Measurements from ENCODE around the gene NLRC3.

NLRC3 gene

DNA sequence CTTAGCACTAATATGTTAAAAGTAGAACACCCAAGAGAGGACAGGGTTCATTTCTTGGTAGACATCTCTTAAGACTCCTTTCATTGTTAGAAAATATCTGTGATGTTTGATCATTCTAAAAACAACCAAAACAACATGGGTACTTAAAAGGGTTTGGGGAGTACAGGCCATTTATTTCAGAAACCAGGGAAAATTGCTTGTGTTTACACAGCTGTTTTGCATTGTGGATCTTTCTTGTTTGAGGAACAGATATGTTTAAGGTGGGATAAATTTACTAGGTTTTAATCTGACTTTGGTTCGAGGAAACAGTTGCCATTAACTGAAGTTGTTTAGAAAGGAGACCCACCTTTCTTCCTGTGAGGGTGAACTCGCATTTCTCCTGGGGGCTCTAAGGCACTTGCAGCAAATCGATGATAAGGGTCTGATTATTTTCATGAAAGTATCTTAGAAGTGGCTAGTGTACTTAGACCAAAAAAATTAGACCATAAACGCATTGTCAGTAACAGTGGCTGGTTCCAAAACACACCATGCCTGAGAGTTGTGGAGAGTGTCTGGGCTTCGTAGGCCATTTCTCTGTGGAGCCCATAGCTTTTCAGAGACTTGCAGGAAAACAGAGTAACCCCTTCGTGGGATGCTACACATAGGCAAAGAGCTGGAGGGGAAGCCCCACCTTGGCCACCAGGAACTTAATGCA is 58.8 kb downstream of the NLRC3 start:
- CTCF ChIA-PET: interaction anchor here (1.0 kb wide), 1 partner anchor 10 kb away, joined by 3 read pairs; no protein-coding TSS in a partner anchor

DNA sequence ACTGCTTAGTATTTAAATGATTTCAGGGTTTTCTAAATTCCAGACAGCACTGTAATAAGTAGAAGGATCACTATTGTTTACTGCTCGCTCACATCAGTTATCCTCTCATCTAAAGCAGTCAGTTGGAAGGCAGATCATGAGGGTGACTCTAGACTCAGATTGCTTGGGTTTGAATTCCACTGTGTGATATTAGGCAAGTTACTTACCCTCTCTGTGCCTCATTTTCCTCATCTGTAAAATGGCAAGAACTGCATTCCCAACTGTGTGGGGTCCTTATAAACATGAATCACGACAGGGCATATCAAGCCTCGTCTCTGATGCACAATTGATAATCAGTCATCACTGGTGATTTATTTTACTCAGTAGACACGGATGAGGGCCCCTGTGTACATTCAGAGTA is 61.3 kb downstream of the NLRC3 start:
- CTCF ChIA-PET: interaction anchor here (1.0 kb wide), 1 partner anchor 11 kb away, joined by 5 read pairs; no protein-coding TSS in a partner anchor

More for the DNA sequence above, 58.8 kb downstream of the NLRC3 start:
- TF ChIP-seq CTCF (IDR thresholded peaks at IDR 0.05; ENCODE audit: control extremely low read depth, extremely low read depth, low read depth, missing control alignments): no peak
- no peak for DNase-seq (ENCODE audit: extremely low spot score)
- POLR2A ChIA-PET: no interaction called here

DNA sequence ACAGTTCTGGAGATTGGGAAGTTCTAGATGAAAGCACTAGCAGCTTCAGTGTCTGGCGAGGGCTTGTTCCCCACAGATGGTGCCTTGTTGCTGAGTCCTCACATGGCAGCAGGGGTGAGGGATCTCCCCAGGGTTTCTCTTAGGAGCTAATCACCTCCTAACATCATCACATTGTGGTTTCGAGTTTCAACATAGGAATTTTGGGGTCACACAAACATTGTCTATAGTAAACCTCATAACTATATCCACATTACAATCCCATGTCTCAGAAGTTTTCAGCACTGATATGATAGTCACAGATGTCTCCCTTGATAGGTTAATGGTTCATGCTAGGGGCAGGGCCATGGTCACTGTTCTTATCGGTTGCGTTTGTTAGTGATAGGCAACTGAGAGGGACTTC is 62.6 kb downstream of the NLRC3 start:
- POLR2A ChIA-PET: no interaction called here
- CTCF ChIA-PET: no interaction called here
- TF ChIP-seq CTCF (IDR thresholded peaks at IDR 0.05; ENCODE audit: control extremely low read depth, extremely low read depth, low read depth, missing control alignments): no peak
- DNase-seq (ENCODE audit: extremely low spot score): no peak

More for the DNA sequence above, 61.3 kb downstream of the NLRC3 start:
- POLR2A ChIA-PET: no interaction called here
- DNase-seq (ENCODE audit: extremely low spot score): no peak
- TF ChIP-seq CTCF (IDR thresholded peaks at IDR 0.05; ENCODE audit: control extremely low read depth, extremely low read depth, low read depth, missing control alignments): no peak

DNA sequence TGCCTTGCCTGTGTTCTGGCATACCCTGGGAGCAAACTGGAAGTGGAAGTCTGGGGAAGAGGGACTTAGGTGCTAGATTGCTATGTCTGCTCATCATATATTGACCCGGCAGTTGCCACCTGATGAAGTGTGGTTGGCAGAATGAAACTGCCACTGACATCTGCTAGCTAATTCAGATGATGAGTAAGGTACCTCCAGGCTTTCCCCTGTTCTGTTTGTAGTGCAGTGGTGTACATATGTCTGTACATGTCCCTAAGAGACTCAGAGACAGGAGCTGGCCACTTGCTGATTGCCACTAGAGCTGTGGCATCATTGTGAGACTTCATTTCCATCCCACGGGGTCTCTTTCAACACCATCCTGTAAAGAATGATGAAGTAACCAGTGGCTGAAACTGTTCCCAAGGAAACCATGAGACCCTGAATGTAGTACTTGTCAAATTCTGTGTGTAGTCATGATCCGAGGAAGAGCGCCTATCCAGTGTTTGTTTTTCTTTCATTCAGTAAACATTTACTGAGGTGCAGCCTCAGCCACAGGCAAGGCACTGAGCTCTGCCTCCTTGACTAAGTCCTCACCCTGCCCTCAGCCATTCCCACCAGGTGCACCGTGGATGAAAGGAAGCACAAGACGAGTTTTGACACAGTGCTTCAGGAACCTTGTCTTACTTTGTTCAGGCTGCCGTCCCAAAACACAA is 63.2 kb downstream of the NLRC3 start:
- ChIA-PET CTCF (interaction anchor here (2.7 kb wide), 1 partner anchor 13 kb away, joined by 10 read pairs; the partner anchor contains the start of gene CLUAP1), POLR2A (no interaction called here)
- TF ChIP-seq CTCF (IDR thresholded peaks at IDR 0.05; ENCODE audit: control extremely low read depth, extremely low read depth, low read depth, missing control alignments): no peak
- no peak for DNase-seq (ENCODE audit: extremely low spot score)

DNA sequence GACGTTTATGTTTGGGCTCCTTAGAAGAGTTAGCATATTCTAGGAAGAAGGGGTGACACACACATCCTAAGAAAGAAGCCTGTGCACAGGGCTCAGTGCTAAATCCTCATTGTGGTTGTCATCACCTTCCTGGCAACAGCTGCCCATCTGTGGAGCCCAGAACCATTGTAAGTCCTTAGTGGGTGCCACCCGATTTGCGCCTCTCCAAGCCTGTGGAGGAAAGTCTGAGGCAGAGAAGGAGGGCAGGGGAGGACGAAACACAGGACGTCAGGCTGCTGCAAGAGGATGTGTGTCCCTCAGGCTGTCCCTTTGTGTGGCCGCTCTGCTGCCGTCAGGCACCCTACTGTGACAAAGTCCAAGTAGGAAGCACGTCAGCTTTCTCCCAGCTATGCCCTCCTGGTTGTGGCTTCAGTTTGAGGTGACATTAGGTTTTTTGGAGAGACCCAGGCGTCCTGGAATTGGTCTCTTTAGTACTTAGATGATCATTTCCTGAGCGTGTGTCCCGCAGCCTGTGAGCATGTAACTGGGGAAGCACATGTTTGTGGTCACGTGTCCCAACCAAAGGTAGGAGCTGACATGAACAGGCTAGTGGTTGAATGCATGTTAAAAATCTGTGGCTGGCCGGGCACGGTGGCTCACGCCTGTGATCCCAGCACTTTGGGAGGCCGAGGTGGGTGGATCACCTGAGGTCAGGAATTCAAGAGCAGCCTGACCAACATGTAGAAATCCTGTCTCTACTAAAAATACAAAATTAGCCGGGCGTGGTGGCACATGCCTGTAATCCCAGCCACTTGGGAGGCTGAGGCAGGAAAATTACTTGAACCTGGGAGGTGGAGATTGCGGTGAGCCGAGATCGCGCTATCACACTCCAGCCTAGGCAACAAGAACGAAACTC is 65.7 kb downstream of the NLRC3 start:
- no peak for DNase-seq (ENCODE audit: extremely low spot score)
- POLR2A ChIA-PET: interaction anchor here (0.7 kb wide), 1 partner anchor 361 kb away, joined by 3 read pairs; no protein-coding TSS in a partner anchor

More for the DNA sequence above, 65.7 kb downstream of the NLRC3 start:
- no peak for TF ChIP-seq CTCF (IDR thresholded peaks at IDR 0.05; ENCODE audit: control extremely low read depth, extremely low read depth, low read depth, missing control alignments)
- CTCF ChIA-PET: interaction anchor here (2.7 to 4.6 kb wide), 2 partner anchors 11 to 15 kb away, joined by 10 to 15 read pairs; partner anchors contain the start of gene CLUAP1
